GM19372 (cell line): ENCODE data around the gene ABCC4.
"Not testable (repeated sequence)": the region's sequence is repeated elsewhere in the genome, so short reads cannot be mapped to it uniquely, and the experiment has no call there.

Experiments
- ATAC-seq: cut with Tn5 transposase; IDR thresholded peaks from one replicate; pipeline ENCODE4 v1.9.1; 2021; ENCODE audit warnings: mild to moderate bottlenecking, low read depth, moderate library complexity; ENCODE audit not compliant: unreplicated experiment

ABCC4 gene

GRCh38 chr13:95168191-95168590 lies 133.1 kb downstream of the ABCC4 start:
- no peak for ATAC-seq

GRCh38 chr13:95167003-95167402 lies 134.2 kb downstream of the ABCC4 start:
- not testable (repeated sequence) for ATAC-seq

GRCh38 chr13:95164830-95165229 lies 136.4 kb downstream of the ABCC4 start:
- ATAC-seq = no peak

GRCh38 chr13:95160112-95160906 lies 140.9 kb downstream of the ABCC4 start:
- ATAC-seq = no peak

- no peak for ATAC-seq
Measured at GRCh38 chr13:95159458-95159857, 141.8 kb downstream of the ABCC4 start.

- no peak for ATAC-seq
Measured at GRCh38 chr13:95156208-95156607, 145.0 kb downstream of the ABCC4 start.

- no peak for ATAC-seq
Measured at GRCh38 chr13:95155504-95155903, 145.7 kb downstream of the ABCC4 start.

- no peak for ATAC-seq
Measured at GRCh38 chr13:95155093-95155492, 146.2 kb downstream of the ABCC4 start.

- no peak for ATAC-seq
Measured at GRCh38 chr13:95154413-95154886, 146.8 kb downstream of the ABCC4 start.

GRCh38 chr13:95153647-95154412 lies 147.4 kb downstream of the ABCC4 start:
- no peak for ATAC-seq

- no peak for ATAC-seq
Measured at GRCh38 chr13:95151942-95152587, 149.2 kb downstream of the ABCC4 start.

- no peak for ATAC-seq
Measured at GRCh38 chr13:95150555-95150954, 150.7 kb downstream of the ABCC4 start.

- no peak for ATAC-seq
Measured at GRCh38 chr13:95146486-95146885, 154.8 kb downstream of the ABCC4 start.

GRCh38 chr13:95145587-95145986 lies 155.7 kb downstream of the ABCC4 start:
- ATAC-seq = no peak

GRCh38 chr13:95140502-95140901 lies 160.7 kb downstream of the ABCC4 start:
- no peak for ATAC-seq

- no peak for ATAC-seq
Measured at GRCh38 chr13:95138876-95139585, 162.2 kb downstream of the ABCC4 start.

GRCh38 chr13:95137096-95137495 lies 164.2 kb downstream of the ABCC4 start:
- no peak for ATAC-seq

- no peak for ATAC-seq
Measured at GRCh38 chr13:95136638-95137037, 164.6 kb downstream of the ABCC4 start.

GRCh38 chr13:95133498-95133897 lies 167.8 kb downstream of the ABCC4 start:
- no peak for ATAC-seq

GRCh38 chr13:95129004-95129403 lies 172.2 kb downstream of the ABCC4 start:
- no peak for ATAC-seq
